NCI-H2227 (cell line): ENCODE measurements around the gene AMPD1.

Experiments
- DNase-seq: peaks from one replicate; lab custom pipeline; 2025; ENCODE audit not compliant: unreplicated experiment; lab: John Stamatoyannopoulos, UW

The AMPD1 gene

GRCh38 chr1:114700036-114700600, 4.8 kb upstream of the AMPD1 start:
- DNase-seq = no peak

GRCh38 chr1:114696810-114697209, 1.5 kb upstream of the AMPD1 start:
- DNase-seq = no peak

GRCh38 chr1:114694540-114695310, 621 bp downstream of the AMPD1 start:
- no peak for DNase-seq

GRCh38 chr1:114692947-114693346, 2.4 kb downstream of the AMPD1 start:
- DNase-seq = no peak

- no peak for DNase-seq
Observed at GRCh38 chr1:114691061-114691460, 4.3 kb downstream of the AMPD1 start.

- DNase-seq = no peak
Observed at GRCh38 chr1:114690148-114690547, 5.2 kb downstream of the AMPD1 start.

GRCh38 chr1:114688526-114688925, 6.8 kb downstream of the AMPD1 start:
- no peak for DNase-seq

GRCh38 chr1:114685851-114686250, 9.5 kb downstream of the AMPD1 start:
- DNase-seq = no peak

GRCh38 chr1:114677691-114678090, 17.7 kb downstream of the AMPD1 start:
- DNase-seq = no peak

- DNase-seq = no peak
Observed at GRCh38 chr1:114676115-114676514, 19.2 kb downstream of the AMPD1 start.

- no peak for DNase-seq
Observed at GRCh38 chr1:114671939-114672275, 23.4 kb downstream of the AMPD1 start.

- peak; percentile 4 for DNase-seq
Observed at GRCh38 chr1:114671011-114671938, 24.1 kb downstream of the AMPD1 start.

- peak; percentile 81 for DNase-seq
Observed at GRCh38 chr1:114670083-114671010, 25.0 kb downstream of the AMPD1 start.

GRCh38 chr1:114669562-114670082, 25.7 kb downstream of the AMPD1 start, which contains the start of gene DENND2C:
TSS of gene DENND2C (minus strand) at chr1:114670049. CDS start at chr1:114625984, 44,065 bp downstream.
- DNase-seq = no peak

- no peak for DNase-seq
Observed at GRCh38 chr1:114668784-114669561, 26.4 kb downstream of the AMPD1 start.

GRCh38 chr1:114668373-114668772, 27.0 kb downstream of the AMPD1 start:
- DNase-seq = no peak

GRCh38 chr1:114666954-114667353, 28.4 kb downstream of the AMPD1 start:
- no peak for DNase-seq

- DNase-seq = no peak
Observed at GRCh38 chr1:114660238-114660637, 35.1 kb downstream of the AMPD1 start.

GRCh38 chr1:114651893-114652292, 43.5 kb downstream of the AMPD1 start:
- no peak for DNase-seq

GRCh38 chr1:114648503-114648902, 46.8 kb downstream of the AMPD1 start:
- DNase-seq = no peak
